GM11168 (cell line): ENCODE measurements around the gene KATNA1.
"Not testable (repeated sequence)": the region's sequence is repeated elsewhere in the genome, so short reads cannot be mapped to it uniquely, and the experiment has no call there.

Experiments
- in situ Hi-C: fragments of 300-500 bp; cut with MboI; formaldehyde crosslinking; loops from one replicate; pipeline ENCODE4 v1.12.0; 2022; ENCODE audit warnings: low sequenced_read_pairs; ENCODE audit not compliant: unreplicated experiment

KATNA1 gene

GRCh38 chr6:149648148-149649145 lies at the start of gene KATNA1:
Gene KATNA1, minus strand, starts transcription at chr6:149648714. Its CDS starts 10,167 bp downstream, at chr6:149638547.
- in situ Hi-C loops = no loop called here

GRCh38 chr6:149698175-149698574 lies 49.7 kb upstream of the KATNA1 start:
- in situ Hi-C loops = no loop called here

- in situ Hi-C loops = no loop called here
These were observed 48.4 kb upstream of the KATNA1 start for GRCh38 chr6:149696901-149697300.

GRCh38 chr6:149694921-149695320 lies 46.4 kb upstream of the KATNA1 start:
- in situ Hi-C loops = no loop called here

GRCh38 chr6:149691201-149691600 lies 42.7 kb upstream of the KATNA1 start:
- in situ Hi-C loops = no loop called here

GRCh38 chr6:149686230-149686629 lies 37.7 kb upstream of the KATNA1 start:
- in situ Hi-C loops = no loop called here

GRCh38 chr6:149683256-149683859 lies 34.8 kb upstream of the KATNA1 start:
- in situ Hi-C loops = no loop called here

- in situ Hi-C loops = not testable (repeated sequence)
These were observed 33.3 kb upstream of the KATNA1 start for GRCh38 chr6:149681845-149682244.

- in situ Hi-C loops = no loop called here
These were observed 32.7 kb upstream of the KATNA1 start for GRCh38 chr6:149681209-149681608.

- in situ Hi-C loops = no loop called here
These were observed 32.0 kb upstream of the KATNA1 start for GRCh38 chr6:149680503-149680902.

- in situ Hi-C loops = not testable (repeated sequence)
These were observed 23.8 kb upstream of the KATNA1 start for GRCh38 chr6:149672265-149672664.

- in situ Hi-C loops = no loop called here
These were observed 11.5 kb upstream of the KATNA1 start for GRCh38 chr6:149660028-149660427.

- in situ Hi-C loops = no loop called here
These were observed 8.9 kb upstream of the KATNA1 start for GRCh38 chr6:149657441-149657840.

- in situ Hi-C loops = no loop called here
These were observed 2.5 kb upstream of the KATNA1 start for GRCh38 chr6:149651056-149651455.

- in situ Hi-C loops = no loop called here
These were observed 1.9 kb downstream of the KATNA1 start for GRCh38 chr6:149646599-149646998.

GRCh38 chr6:149642829-149643580 lies 5.5 kb downstream of the KATNA1 start:
- in situ Hi-C loops = no loop called here

- in situ Hi-C loops = no loop called here
These were observed 12.4 kb downstream of the KATNA1 start for GRCh38 chr6:149636124-149636523.

GRCh38 chr6:149634315-149634714 lies 14.2 kb downstream of the KATNA1 start:
- in situ Hi-C loops = no loop called here

- in situ Hi-C loops = no loop called here
These were observed 19.5 kb downstream of the KATNA1 start for GRCh38 chr6:149628875-149629510.

- in situ Hi-C loops = no loop called here
These were observed 20.8 kb downstream of the KATNA1 start for GRCh38 chr6:149627672-149628071.
